GM11168 (cell line): ENCODE measurements around the gene WASHC1.
"Not testable (repeated sequence)": the region's sequence is repeated elsewhere in the genome, so short reads cannot be mapped to it uniquely, and the experiment has no call there.

Experiments used
- in situ Hi-C: fragments of 300-500 bp; cut with MboI; formaldehyde crosslinking; loops from one replicate; pipeline ENCODE4 v1.12.0; 2022; ENCODE audit warnings: low sequenced_read_pairs; ENCODE audit not compliant: unreplicated experiment

The WASHC1 gene

DNA sequence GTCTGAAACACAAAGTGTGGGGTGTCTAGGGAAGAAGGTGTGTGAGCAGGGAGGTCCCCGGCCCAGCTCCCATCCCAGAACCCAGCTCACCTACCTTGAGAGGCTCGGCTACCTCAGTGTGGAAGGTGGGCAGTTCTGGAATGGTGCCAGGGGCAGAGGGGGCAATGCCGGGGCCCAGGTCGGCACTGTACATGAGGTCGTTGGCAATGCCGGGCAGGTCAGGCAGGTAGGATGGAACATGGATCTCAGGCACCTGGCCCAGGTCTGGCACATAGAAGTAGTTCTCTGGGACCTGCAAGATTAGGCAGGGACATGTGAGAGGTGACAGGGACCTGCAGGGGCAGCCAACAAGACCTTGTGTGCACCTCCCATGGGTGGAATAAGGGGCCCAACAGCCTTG is 12.4 kb downstream of the WASHC1 start:
- in situ Hi-C loops = not testable (repeated sequence)

DNA sequence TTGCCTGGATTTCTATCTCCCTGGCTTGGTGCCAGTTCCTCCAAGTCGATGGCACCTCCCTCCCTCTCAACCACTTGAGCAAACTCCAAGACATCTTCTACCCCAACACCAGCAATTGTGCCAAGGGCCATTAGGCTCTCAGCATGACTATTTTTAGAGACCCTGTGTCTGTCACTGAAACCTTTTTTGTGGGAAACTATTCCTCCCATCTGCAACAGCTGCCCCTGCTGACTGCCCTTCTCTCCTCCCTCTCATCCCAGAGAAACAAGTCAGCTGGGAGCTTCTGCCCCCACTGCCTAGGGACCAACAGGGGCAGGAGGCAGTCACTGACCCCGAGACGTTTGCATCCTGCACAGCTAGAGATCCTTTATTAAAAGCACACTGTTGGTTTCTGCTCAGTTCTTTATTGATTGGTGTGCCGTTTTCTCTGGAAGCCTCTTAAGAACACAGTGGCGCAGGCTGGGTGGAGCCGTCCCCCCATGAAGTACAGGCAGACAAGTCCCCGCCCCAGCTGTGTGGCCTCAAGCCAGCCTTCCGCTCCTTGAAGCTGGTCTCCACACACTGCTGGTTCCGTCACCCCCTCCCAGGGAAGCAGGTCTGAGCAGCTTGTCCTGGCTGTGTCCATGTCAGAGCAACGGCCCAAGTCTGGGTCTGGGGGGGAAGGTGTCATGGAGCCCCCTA is 15.0 kb downstream of the WASHC1 start:
- in situ Hi-C loops = not testable (repeated sequence)

DNA sequence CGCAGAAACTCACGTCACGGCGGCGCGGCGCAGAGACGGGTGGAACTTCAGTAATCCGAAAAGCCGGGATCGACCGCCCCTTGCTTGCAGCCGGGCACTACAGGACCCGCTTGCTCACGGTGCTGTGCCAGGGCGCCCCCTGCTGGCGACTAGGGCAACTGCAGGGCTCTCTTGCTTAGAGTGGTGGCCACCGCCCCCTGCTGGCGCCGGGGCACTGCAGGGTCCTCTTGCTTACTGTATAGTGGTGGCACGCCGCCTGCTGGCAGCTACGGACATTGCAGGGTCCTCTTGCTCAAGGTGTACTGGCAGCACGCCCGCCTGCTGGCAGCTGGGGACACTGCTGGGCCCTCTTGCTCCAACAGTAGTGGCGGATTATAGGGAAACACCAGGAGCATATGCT is 18.1 kb downstream of the WASHC1 start:
- in situ Hi-C loops = not testable (repeated sequence)

DNA sequence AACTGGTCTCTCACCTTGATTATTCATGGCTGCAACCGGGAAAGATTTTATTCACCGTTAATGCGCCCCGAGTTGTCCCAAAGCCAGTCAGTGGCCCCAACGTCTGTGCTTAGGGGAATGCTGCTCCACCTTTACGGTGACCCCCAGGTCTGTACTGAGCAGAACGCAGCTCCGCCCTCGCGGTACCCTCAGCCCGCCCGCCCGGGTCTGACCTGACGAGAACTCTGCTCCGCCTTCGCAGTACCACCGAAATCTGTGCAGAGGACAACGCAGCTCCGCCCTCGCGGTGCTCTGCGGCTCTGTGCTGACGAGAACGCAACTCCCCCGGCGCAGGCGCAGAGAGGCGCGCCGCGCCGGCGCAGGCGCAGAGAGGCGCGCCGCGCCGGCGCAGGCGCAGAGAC is 18.6 kb downstream of the WASHC1 start:
- in situ Hi-C loops = not testable (repeated sequence)

DNA sequence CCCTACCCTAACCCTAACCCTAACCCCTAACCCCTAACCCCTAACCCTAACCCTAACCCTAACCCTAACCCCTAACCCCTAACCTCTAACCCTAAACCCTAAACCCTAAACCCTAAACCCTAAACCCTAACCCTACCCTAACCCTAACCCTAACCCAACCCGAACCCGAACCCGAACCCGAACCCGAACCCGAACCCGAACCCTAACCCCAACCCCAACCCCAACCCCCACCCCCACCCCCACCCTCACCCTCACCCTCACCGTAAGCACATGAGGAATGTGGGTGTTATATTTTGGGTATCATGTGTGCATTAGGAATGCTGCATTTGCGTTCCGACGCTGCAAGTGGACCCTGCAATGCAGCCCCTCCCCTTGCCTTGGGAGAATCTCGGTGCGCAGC is 19.0 kb downstream of the WASHC1 start:
- in situ Hi-C loops = not testable (repeated sequence)
